ENCODE measurements around the gene TMEM43. TPM values are rescaled to one million over a fixed set of nuclear protein-coding genes. Genes with fewer than 3 reads are reported as not detected.

The TMEM43 gene
- total RNA-seq, 1 experiment from 2014 or later: 32.4 TPM

GRCh38 chr3:14172496-14172895 lies 47.6 kb downstream of the TMEM43 start:
- no peak overlapping the region for H2AFZ ChIP-seq (ENCODE audit: low read depth, low read length, poor library complexity, severe bottlenecking)
- DNase-seq (ENCODE audit: low read depth, low spot score) (no peak), ATAC-seq (no peak)
- H3K79me2 ChIP-seq (ENCODE audit: insufficient read depth, low read length): peaks cover 46% of the 10 kb centered on the region
- TF ChIP-seq CBX3 (IDR thresholded peaks at IDR 0.05; ENCODE audit: low read depth): no peak
- no peak for TF ChIP-seq EGR1 (IDR thresholded peaks at IDR 0.05; ENCODE audit: low read depth)
- TF ChIP-seq SRF (IDR thresholded peaks at IDR 0.05; ENCODE audit: low read depth): no peak
- TF ChIP-seq MAX (IDR thresholded peaks at IDR 0.05): no peak
- TF ChIP-seq FOSL1 (IDR thresholded peaks at IDR 0.05; ENCODE audit: low read depth): no peak
- TF ChIP-seq TCF7L2 (IDR thresholded peaks at IDR 0.05; ENCODE audit: borderline replicate concordance, extremely low read depth, insufficient read depth, insufficient read length): no peak
- TF ChIP-seq ELF1 (IDR thresholded peaks at IDR 0.05; ENCODE audit: borderline replicate concordance, low read depth): no peak
- no peak for TF ChIP-seq ATF3 (IDR thresholded peaks at IDR 0.05)
- no TSS peak for BruUV-seq (replicated peaks)
- intact Hi-C loops (cut with micrococcal nuclease): no loop called here
- H3K9ac ChIP-seq (ENCODE audit: low read length): no peak overlapping the region
- ChIA-PET CTCF (no interaction called here), POLR2A (no interaction called here), RAD21 (ENCODE audit: low non-redundant PET in 1 of 2, low total read pairs in 2 of 2, uncharacterized antibody in 2 of 2, unreplicated experiment in 2 of 2) (no interaction called here)
- no peak overlapping the region for H3K4me2 ChIP-seq (ENCODE audit: low read length)
- H3K27me3 ChIP-seq (ENCODE audit: insufficient read depth, low read length): no peaks in the 10 kb centered on the region
- no peaks in the 10 kb centered on the region for H3K9me3 ChIP-seq (ENCODE audit: control insufficient read depth in 1 of 2, insufficient read depth in 1 of 2, low read depth in 1 of 2, low read length in 2 of 2)
- H3K4me1 ChIP-seq (ENCODE audit: control insufficient read depth in 1 of 2, insufficient read depth in 2 of 2, low read length in 2 of 2): peaks cover 3 to 5% of the 10 kb centered on the region in 2 experiments; a peak in 3 of 4 replicates
- H3K27ac ChIP-seq (ENCODE audit: low read depth, low read length): no peak overlapping the region
- no peak overlapping the region for H3K4me3 ChIP-seq (replicated peaks in 1 of 2; ENCODE audit: low read depth in 1 of 2, low read length in 2 of 2)
- H3K36me3 ChIP-seq (ENCODE audit: control insufficient read depth in 1 of 2, insufficient read depth in 2 of 2, low read length in 2 of 2): peaks cover 24 to 37% of the 10 kb centered on the region in 2 experiments
- H4K20me1 ChIP-seq (ENCODE audit: insufficient read depth): no peaks in the 10 kb centered on the region
- H3K9me2 ChIP-seq (ENCODE audit: insufficient read depth): no peaks in the 10 kb centered on the region

- Histone ChIP-seq H3K9ac (ENCODE audit: low read length) (no peak overlapping the region), H3K9me3 (ENCODE audit: control insufficient read depth in 1 of 2, insufficient read depth in 1 of 2, low read depth in 1 of 2, low read length in 2 of 2) (no peaks in the 10 kb centered on the region), H2AFZ (ENCODE audit: low read depth, low read length, poor library complexity, severe bottlenecking) (no peak overlapping the region), H3K36me3 (ENCODE audit: control insufficient read depth in 1 of 2, insufficient read depth in 2 of 2, low read length in 2 of 2) (peaks cover 11 to 21% of the 10 kb centered on the region in 2 experiments; a peak in 3 of 4 replicates), H3K4me1 (ENCODE audit: control insufficient read depth in 1 of 2, insufficient read depth in 2 of 2, low read length in 2 of 2) (peaks cover 4 to 9% of the 10 kb centered on the region in 2 experiments; a peak in 3 of 4 replicates), H3K27ac (ENCODE audit: low read depth, low read length) (no peak overlapping the region), H3K27me3 (ENCODE audit: insufficient read depth, low read length) (no peaks in the 10 kb centered on the region), H3K9me2 (ENCODE audit: insufficient read depth) (no peaks in the 10 kb centered on the region), H4K20me1 (ENCODE audit: insufficient read depth) (no peaks in the 10 kb centered on the region), H3K4me3 (replicated peaks in 1 of 2; ENCODE audit: low read depth in 1 of 2, low read length in 2 of 2) (no peak overlapping the region), H3K4me2 (ENCODE audit: low read length) (no peak overlapping the region), H3K79me2 (ENCODE audit: insufficient read depth, low read length) (peaks cover 62% of the 10 kb centered on the region)
- TF ChIP-seq ZFX (IDR thresholded peaks at IDR 0.05) (no peak), ZBTB33 (IDR thresholded peaks at IDR 0.05; ENCODE audit: extremely low read depth, insufficient replicate concordance, low read length) (no peak), SP1 (IDR thresholded peaks at IDR 0.05; ENCODE audit: low read depth) (no peak), ELF1 (IDR thresholded peaks at IDR 0.05; ENCODE audit: borderline replicate concordance, low read depth) (no peak), ATF3 (IDR thresholded peaks at IDR 0.05) (no peak), ZNF274 (IDR thresholded peaks at IDR 0.05; ENCODE audit: low read depth, low read length) (no peak)
- POLR2A ChIA-PET: no interaction called here
- RAD21 ChIA-PET (ENCODE audit: low non-redundant PET in 1 of 2, low total read pairs in 2 of 2, uncharacterized antibody in 2 of 2, unreplicated experiment in 2 of 2): no interaction called here
- no peak for ATAC-seq
- intact Hi-C loops (cut with micrococcal nuclease): no loop called here
- BruUV-seq (replicated peaks): no TSS peak
- CTCF ChIA-PET: interaction anchor here (1.1 kb wide), 1 partner anchor 22 kb away, joined by 3 read pairs; no protein-coding TSS in a partner anchor
- DNase-seq (ENCODE audit: low read depth, low spot score): no peak
Measured at GRCh38 chr3:14174483-14174882, 49.6 kb downstream of the TMEM43 start.
